ENCODE results near the gene AKAP13. TPM values are rescaled to one million over a fixed set of nuclear protein-coding genes. Genes with fewer than 3 reads are reported as not detected.

Gene AKAP13
- total RNA-seq, 2 experiments from 2014 or later, result 282 to 304 TPM

- DNase-seq (peak in 1 of 14 experiments; percentile 10), ATAC-seq (ENCODE audit: poor library complexity) (peak; percentile 41)
- Histone ChIP-seq H3K36me3 (ENCODE audit: insufficient read depth, low read length) (no peaks in the 10 kb centered on the region), H3K4me3 (ENCODE audit: low read length) (no peak overlapping the region), H3K27ac (ENCODE audit: low read depth in 1 of 2, low read length in 2 of 2) (no peak overlapping the region), H3K27me3 (ENCODE audit: control insufficient read depth in 1 of 2, insufficient read depth in 2 of 2, low read length in 2 of 2) (no peaks in the 10 kb centered on the region), H3K9me3 (ENCODE audit: control insufficient read depth in 1 of 2, insufficient read depth in 1 of 2, low read length in 2 of 2) (no peaks in the 10 kb centered on the region), H3K4me1 (ENCODE audit: insufficient read depth, low read length) (peaks cover 9% of the 10 kb centered on the region)
- H3K36me3 Mint-ChIP-seq (ENCODE audit: low read depth), result no peaks in the 10 kb centered on the region
- intact Hi-C loops (cut with DNase I, micrococcal nuclease), result loop anchor here in 1 of 2 experiments (5.0 kb wide), 1 partner anchor 40 kb away; no protein-coding TSS in a partner anchor
- no peak overlapping the region for H3K4me3 Mint-ChIP-seq
- peaks cover 9% of the 10 kb centered on the region for H3K4me1 Mint-ChIP-seq (ENCODE audit: low read depth)
- ChIA-PET POLR2A (interaction anchor here (1.2 to 1.7 kb wide), 3 partner anchors 12 to 52 kb away, joined by 3 to 6 read pairs (median 3); partner anchors contain the start of gene AKAP13), CTCF (no interaction called here)
- H3K27me3 Mint-ChIP-seq, result no peaks in the 10 kb centered on the region
- H3K27ac Mint-ChIP-seq, result no peak overlapping the region
- no peaks in the 10 kb centered on the region for H3K9me3 Mint-ChIP-seq
- TF ChIP-seq, protein P1, sequence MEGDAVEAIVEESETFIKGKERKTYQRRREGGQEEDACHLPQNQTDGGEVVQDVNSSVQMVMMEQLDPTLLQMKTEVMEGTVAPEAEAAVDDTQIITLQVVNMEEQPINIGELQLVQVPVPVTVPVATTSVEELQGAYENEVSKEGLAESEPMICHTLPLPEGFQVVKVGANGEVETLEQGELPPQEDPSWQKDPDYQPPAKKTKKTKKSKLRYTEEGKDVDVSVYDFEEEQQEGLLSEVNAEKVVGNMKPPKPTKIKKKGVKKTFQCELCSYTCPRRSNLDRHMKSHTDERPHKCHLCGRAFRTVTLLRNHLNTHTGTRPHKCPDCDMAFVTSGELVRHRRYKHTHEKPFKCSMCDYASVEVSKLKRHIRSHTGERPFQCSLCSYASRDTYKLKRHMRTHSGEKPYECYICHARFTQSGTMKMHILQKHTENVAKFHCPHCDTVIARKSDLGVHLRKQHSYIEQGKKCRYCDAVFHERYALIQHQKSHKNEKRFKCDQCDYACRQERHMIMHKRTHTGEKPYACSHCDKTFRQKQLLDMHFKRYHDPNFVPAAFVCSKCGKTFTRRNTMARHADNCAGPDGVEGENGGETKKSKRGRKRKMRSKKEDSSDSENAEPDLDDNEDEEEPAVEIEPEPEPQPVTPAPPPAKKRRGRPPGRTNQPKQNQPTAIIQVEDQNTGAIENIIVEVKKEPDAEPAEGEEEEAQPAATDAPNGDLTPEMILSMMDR (IDR thresholded peaks at IDR 0.05), result no peak
These were observed 12.7 kb upstream of the AKAP13 start for GRCh38 chr15:85367741-85368140.

GRCh38 chr15:85374831-85375230 is 5.6 kb upstream of the AKAP13 start:
- Mint-ChIP-seq H3K36me3 (ENCODE audit: low read depth) (peaks cover 2% of the 10 kb centered on the region), H3K4me1 (ENCODE audit: low read depth) (peaks cover 7% of the 10 kb centered on the region), H3K9me3 (no peaks in the 10 kb centered on the region), H3K27me3 (no peaks in the 10 kb centered on the region), H3K4me3 (no peak overlapping the region), H3K27ac (no peak overlapping the region)
- POLR2A ChIA-PET, result no interaction called here
- Histone ChIP-seq H3K4me1 (ENCODE audit: insufficient read depth, low read length) (peaks cover 16% of the 10 kb centered on the region), H3K36me3 (ENCODE audit: insufficient read depth, low read length) (no peaks in the 10 kb centered on the region), H3K9me3 (ENCODE audit: control insufficient read depth in 1 of 2, insufficient read depth in 1 of 2, low read length in 2 of 2) (no peaks in the 10 kb centered on the region), H3K4me3 (ENCODE audit: low read length) (no peak overlapping the region), H3K27ac (ENCODE audit: low read depth in 1 of 2, low read length in 2 of 2) (no peak overlapping the region), H3K27me3 (ENCODE audit: control insufficient read depth in 1 of 2, insufficient read depth in 2 of 2, low read length in 2 of 2) (no peaks in the 10 kb centered on the region)
- intact Hi-C loops (cut with DNase I, micrococcal nuclease), result loop anchor here in 1 of 2 experiments (10.0 kb wide), 1 partner anchor 400 kb away; no protein-coding TSS in a partner anchor
- DNase-seq, result no peak
- CTCF ChIA-PET, result interaction anchor here (1.8 kb wide), 1 partner anchor 40 kb away, joined by 4 read pairs; no protein-coding TSS in a partner anchor
- ATAC-seq (ENCODE audit: poor library complexity), result no peak
- TF ChIP-seq, protein P1 (IDR thresholded peaks at IDR 0.05), result no peak

DNA sequence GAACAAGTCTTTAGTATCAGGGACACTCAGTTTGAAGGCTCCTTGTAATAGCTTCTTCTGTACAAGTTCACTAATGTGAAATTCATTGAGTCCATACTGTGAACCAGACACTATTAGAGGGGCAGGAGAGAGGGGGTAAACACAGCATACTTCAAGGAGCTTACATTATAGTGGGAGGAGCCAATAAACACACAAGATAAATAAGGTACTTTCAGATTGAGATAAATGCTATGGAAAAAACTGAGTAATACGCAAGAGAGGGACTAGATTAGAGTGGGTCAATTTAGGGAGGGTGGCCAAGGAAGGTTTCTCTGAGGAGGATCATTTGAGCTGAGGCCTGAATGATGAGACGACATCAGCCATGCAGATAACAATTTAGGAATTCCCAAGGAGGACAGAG is 3.1 kb upstream of the AKAP13 start:
- DNase-seq (no peak), ATAC-seq (ENCODE audit: poor library complexity) (no peak)
- Histone ChIP-seq H3K4me1 (ENCODE audit: insufficient read depth, low read length) (peaks cover 18% of the 10 kb centered on the region), H3K27me3 (ENCODE audit: control insufficient read depth in 1 of 2, insufficient read depth in 2 of 2, low read length in 2 of 2) (no peaks in the 10 kb centered on the region), H3K4me3 (ENCODE audit: low read length) (no peak overlapping the region), H3K9me3 (ENCODE audit: control insufficient read depth in 1 of 2, insufficient read depth in 1 of 2, low read length in 2 of 2) (no peaks in the 10 kb centered on the region), H3K27ac (ENCODE audit: low read depth in 1 of 2, low read length in 2 of 2) (no peak overlapping the region), H3K36me3 (ENCODE audit: insufficient read depth, low read length) (no peaks in the 10 kb centered on the region)
- CTCF ChIA-PET, result interaction anchor here (2.0 kb wide), 1 partner anchor 81 kb away, joined by 7 read pairs; no protein-coding TSS in a partner anchor
- H3K9me3 Mint-ChIP-seq, result no peaks in the 10 kb centered on the region
- H3K27me3 Mint-ChIP-seq, result no peaks in the 10 kb centered on the region
- H3K4me1 Mint-ChIP-seq (ENCODE audit: low read depth), result peaks cover 17% of the 10 kb centered on the region
- peaks cover 11% of the 10 kb centered on the region for H3K36me3 Mint-ChIP-seq (ENCODE audit: low read depth)
- POLR2A ChIA-PET, result interaction anchor here (1.2 kb wide), 1 partner anchor 48 kb away, joined by 3 read pairs; no protein-coding TSS in a partner anchor
- TF ChIP-seq, protein P1 (IDR thresholded peaks at IDR 0.05), result no peak
- H3K4me3 Mint-ChIP-seq, result peak overlapping the region; percentile 12
- intact Hi-C loops (cut with DNase I, micrococcal nuclease), result loop anchor here in 1 of 2 experiments (2.0 to 10.0 kb wide), 2 partner anchors 46 to 402 kb away; no protein-coding TSS in a partner anchor
- H3K27ac Mint-ChIP-seq, result peak overlapping the region; percentile 9
